Fibroblast of skin of left biceps (primary cell): ENCODE results near the gene CEBPA.
A peak's percentile ranks its signal among the peaks of the same experiment; 100 is the strongest.

Source experiments
- DNase-seq, 2 experiments: peaks; one replicate each; pipeline ENCODE4 v3.0.0-alpha.2; 2013; ENCODE audit warnings: low read depth in 2 of 2

CEBPA gene

GRCh38 chr19:33287438-33287837 lies 14.9 kb downstream of the CEBPA start:
- no peak for DNase-seq

GRCh38 chr19:33286899-33287298 lies 15.4 kb downstream of the CEBPA start:
- no peak for DNase-seq

- DNase-seq, result no peak
These were observed 16.9 kb downstream of the CEBPA start for GRCh38 chr19:33285441-33285927.

DNA sequence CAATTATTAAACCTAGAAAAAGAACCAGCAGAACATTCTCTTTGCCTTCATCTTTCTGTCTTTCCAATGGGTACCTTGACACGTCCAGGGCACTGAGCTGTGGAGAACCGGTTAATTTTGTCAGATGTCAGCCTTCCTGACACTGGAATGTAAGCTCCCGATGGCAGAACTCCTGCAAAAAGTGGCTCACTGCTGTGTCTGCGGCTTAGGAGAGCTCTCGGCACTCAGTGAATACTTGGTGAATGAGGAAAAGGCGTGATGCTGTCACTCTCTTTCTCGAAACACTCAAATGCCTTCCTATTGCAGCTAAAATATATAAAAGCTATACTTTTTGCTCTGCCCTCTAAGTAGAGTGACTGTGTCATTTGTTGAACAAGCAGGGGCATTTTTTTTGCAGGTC lies 17.6 kb downstream of the CEBPA start:
- no peak for DNase-seq

GRCh38 chr19:33284146-33284643 lies 18.1 kb downstream of the CEBPA start:
- no peak for DNase-seq

- DNase-seq, result no peak
These were observed 18.7 kb downstream of the CEBPA start for GRCh38 chr19:33283589-33283988.

DNA sequence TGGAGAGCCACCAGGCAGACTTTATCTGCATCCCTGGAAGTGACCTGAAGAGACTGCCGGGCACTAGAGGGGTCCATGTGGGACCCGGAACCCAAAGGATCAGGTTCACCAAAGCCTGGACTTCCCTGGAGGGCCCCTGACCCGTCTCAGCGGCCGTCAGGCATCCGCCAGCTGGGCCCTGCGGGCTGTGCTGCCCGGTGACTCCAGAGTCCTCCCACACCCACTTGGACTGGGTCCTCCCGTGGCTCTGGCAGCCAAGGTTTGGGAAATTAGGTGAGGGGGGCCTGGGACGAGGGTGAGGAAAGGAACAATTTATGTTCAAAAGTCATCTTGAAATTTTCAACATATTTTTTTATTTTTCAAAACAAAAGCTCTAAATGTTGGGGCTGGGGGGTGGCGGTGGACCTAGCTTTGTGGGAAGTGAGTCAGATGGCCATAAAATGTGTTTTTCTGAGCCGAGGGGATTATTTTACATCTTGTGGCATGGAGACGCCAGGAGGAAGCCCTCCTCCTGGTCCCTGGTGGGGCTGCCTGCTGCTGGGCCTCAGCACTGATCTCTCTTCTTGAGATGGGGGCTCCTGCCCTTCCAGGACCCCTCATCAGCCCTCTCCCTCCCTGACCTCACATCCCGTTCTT lies 20.2 kb downstream of the CEBPA start:
- no peak for DNase-seq

- no peak for DNase-seq
These were observed 20.9 kb downstream of the CEBPA start for GRCh38 chr19:33281296-33281926.

DNA sequence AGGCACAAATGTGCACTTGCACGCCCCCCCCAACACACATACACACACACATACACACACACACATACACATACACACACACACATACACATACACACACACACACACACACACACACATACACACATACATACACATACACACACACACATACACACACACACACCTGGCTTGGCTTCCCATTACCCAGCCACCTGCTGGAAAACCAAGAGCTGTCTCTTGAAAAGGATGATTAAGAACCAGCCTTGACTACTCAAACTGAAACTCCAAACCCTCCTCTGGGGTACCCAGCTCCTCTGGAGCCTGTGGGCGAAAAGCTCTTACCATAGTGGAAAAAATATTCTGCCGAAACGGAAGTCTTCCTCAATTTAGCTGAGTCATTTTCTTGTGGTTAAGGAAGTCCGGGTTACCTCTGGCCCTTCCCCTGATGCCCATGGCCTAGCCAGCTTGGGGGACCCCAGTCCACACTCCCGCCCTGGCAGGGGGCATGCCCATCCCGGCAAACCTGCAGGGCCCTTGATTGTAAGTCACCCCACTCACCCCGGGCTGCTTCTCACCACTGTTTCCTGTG lies 21.9 kb downstream of the CEBPA start:
- DNase-seq, result no peak

DNA sequence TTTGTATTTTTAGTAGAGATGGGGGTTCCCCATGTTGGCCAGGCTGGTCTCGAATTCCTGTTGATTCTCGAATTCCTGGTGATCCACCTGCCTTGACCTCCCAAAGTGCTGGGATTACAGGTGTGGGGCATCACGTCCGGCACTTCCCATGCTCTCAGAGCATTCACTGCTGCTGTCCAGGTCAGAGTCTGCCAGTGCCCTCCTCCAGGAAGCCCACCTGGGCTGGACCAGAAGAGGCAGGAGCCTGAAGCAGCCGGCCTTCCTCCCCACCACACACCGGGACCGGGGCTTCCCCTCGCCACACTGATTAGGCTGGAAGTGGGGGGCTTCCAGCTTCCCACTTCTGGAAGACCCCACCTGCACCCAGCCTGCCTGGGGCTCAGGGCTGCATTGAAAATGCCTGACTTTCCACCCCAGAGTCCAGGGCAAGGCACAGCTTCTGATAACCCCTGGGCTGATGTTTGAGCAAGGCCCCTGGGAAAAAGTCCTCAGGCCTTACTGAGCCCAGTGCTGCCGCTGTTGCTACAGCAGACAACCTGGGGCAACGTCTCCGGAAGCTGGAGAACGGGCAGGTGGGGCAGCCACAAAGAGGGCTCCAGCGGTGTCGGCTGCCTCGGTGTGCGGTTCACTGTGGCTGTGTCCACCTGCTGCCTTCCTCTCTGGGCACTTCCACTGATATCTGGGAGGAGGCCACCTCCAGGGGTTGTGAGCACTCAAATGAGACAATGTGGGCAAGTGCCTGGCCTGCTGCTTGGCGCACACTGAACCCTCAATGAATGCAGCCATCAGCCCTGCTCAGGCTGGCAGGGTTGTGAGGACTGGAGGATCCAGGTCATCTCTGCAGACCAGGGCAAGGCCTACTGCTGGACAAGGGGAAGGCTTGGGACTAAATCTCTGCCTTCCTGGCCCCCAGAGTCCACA lies 22.6 kb downstream of the CEBPA start:
- no peak for DNase-seq

DNA sequence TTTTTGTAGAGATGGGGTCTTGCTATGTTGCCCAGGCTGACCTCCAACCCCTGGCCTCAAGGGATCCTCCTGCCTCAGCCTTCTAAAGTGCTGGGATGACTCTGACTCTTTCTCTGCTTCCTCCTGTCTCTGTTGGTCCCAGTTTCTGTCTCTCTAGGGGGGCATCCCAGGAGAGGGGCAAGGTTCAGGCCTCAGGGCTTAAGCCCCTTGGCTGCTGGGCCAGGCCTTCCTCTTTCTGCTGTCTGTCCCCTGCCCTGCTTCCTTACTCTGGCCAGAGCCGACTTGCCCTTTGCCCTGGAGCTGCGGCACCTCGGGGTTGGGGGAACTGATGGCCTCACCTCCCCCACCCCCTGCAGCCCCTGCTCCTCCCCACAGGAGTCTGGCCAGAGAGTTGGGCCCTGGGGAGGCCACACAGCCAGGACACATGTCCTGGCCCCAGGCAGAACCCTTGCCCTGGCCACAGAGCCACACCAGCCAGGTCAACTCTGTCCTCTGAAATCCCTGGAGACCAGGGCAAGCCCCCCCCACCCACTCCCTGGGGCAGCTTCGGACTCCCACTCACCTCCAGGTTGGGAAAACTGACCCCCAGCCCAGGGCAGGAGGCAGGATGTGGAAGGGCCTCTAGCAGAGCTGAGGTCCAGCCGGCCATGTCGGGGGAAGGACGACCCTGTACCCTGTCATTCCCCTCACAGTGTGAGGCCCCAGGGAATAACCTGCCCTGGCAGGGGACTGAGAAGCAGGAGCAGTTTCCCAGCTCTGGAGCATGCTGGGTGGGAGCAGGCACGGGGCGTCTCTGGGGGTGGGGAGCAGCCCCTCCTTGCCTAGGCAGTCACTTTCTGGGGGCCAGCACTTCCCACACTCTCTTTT lies 23.7 kb downstream of the CEBPA start:
- no peak for DNase-seq

DNA sequence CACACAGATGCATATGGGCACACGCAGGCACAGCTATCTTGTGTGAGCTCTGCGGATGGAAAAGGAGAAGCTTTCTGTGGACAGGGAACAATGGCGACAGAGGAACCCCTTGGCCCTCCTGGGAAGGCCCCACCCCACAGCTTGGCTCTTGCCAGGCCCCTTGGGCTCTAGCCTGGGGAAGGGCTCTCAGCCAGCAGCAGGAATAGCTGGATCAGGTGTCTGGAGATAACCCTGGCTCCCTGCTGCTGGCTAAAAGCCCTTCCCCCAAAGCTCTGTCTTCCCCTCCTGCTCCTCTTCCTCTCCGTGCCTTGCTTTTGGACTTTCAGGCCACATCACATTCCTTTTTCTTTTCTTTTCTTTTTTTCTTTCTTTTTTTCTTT lies 24.3 kb downstream of the CEBPA start:
- DNase-seq, result no peak

- DNase-seq, result no peak
These were observed 24.9 kb downstream of the CEBPA start for GRCh38 chr19:33277434-33277833.

DNA sequence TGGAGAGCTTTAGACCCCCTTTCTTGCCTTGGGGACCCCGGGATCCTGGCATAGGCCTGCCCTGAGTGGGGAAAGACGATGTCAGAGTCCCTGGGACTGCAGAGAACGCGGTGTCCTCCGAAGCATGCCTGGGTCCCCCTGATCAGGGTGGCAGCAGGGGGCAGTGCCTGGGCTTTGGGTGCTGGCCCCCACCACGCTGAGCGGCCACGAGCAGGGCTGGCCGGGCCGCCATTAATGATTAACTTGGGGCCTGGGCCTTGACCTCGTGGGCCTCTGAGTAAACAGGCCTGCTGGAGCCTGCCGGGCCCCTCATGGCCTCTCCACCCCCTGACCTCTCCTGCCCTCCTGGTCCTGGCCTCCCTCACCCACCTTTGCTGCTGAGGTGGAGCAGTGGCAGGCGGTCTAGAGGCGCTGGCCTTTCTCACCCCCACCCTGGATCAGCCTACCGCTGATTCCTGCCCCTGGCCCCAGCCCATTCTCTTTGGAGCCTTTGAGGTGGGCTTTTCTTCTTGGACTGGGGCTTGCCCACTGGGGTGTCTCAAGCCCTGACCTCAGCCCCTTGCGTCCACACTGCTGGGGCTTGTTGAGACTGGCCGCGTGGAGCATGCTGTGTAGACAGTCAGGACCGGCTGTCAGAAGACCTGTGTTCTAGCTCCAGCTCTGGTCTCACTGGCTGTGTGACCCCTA lies 26.3 kb downstream of the CEBPA start:
- DNase-seq, result no peak

DNA sequence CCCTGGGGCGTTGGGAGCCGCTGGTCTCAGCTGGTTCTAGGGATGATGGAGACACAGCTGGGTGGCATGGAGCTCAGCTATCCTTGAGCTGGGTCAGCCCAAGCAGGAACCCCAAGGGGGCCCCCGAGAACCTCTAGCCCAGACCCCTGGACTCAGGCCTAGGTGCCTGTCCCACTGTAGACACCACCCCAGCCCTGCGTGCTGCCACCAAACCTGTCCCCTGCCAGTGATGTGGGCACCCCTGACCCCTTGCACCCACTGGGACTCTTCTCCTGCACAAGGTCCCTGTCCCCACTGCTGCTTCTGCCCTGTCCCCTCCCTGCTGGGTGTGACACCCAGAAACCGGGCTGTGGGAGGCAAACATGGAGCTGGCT lies 26.8 kb downstream of the CEBPA start:
- no peak for DNase-seq

- no peak for DNase-seq
These were observed 27.4 kb downstream of the CEBPA start for GRCh38 chr19:33274663-33275558.

- peak; percentile 82 to 87 for DNase-seq
These were observed 28.3 kb downstream of the CEBPA start for GRCh38 chr19:33273881-33274662.

- DNase-seq, result no peak
These were observed 29.1 kb downstream of the CEBPA start for GRCh38 chr19:33273065-33273736.
